Measurements from ENCODE around the gene RHBDL3.

GRCh38 chr17:32302037-32302436, 36.4 kb downstream of the RHBDL3 start:
- TF ChIP-seq POLR2A (IDR thresholded peaks at IDR 0.05) (no peak), CTCF (IDR thresholded peaks at IDR 0.05) (no peak)

Measured in uterus (tissue), 2 donors.